ENCODE measurements around the gene CAV2.

The CAV2 gene

DNA sequence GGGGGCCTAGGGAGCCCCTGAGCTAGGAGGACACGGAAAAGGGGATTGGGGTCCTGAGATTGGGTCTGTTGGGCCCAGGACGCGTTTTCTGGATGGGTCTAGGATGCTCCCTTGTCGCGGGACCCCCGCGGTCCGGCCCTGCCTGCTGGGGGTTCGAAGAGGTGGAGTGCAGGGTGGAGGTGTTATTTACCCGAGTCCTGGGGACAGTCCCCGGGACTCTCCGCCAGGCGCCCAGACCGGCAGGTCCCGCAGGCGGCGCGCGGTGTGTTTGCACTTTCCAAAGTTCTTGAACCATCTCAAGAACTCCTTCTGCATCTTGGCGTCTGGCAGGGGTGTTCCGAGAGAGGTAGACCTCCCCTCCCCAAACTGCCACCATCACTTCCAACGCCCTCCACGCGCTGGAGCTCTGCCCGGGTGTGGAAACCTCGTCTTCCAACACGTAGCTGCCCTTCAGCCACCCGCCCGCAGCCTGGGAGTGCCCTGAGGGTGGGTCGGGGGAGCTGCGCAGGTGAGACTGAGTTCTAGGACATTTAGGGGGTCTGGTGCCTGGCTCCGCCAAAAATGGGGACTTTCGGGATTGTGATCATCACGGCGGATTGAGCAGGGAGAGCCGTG, 25.9 kb downstream of the CAV2 start:
- DNase-seq: peak in 1 of 2 donors; percentile 7

DNA sequence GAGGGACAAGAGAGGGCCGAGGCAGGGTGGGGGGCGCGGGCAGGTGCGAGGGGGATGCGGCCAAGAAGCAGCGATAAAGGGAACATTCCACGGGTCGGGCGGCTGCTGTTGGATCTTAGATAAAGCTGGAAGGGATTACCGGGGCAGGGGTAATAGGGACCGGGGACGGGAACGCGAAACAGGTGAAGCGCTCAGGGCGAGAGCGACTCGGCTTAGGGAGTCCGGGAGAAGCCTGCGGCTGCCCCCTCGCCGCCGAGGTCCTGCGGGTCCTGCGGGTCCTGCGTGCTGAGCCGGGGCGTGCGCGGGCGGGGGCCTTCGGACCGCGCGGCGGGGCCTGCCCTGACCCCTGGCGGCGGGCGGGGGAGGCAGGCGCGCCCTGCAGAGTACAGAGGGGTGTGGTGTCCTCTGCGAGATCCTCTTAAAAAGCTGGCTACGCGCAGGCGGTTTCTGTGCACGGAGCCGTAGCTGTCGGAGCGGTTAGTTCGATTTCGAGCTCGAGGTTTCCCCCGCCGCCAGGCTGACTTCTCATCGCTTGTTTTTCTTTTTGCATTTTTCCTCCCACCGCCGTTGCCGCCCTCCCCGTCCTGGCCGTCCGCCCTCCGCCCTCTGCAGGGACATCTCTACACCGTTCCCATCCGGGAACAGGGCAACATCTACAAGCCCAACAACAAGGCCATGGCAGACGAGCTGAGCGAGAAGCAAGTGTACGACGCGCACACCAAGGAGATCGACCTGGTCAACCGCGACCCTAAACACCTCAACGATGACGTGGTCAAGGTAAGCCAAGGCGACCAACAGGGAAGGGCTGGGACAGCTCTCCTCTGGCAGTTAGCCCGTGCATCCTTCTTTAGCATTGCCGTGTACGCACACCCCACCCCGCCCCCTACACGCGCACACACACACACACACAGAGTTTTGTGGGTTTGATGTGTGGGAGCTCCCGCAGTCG, 26.6 kb downstream of the CAV2 start:
- peak; percentile 58 to 63 for DNase-seq

DNA sequence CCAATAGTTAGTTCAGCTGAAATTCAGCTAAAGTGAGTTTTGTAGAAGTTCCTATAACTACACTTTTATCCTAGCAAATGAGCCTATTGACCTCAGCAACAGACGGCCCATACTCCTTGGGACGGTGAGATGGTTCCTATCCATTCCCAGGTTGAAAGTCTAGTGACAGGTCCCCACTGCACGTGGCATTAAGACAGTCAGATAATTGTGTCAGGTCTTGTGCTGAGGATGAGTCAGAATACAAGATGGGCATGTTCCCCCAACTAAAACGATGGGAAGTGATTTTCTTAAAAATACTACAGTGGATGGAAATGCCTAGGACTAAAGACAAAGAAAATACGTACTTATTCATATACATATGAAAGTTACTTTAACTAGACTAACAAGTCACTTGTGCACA, 27.4 kb downstream of the CAV2 start:
- DNase-seq: no peak

DNA sequence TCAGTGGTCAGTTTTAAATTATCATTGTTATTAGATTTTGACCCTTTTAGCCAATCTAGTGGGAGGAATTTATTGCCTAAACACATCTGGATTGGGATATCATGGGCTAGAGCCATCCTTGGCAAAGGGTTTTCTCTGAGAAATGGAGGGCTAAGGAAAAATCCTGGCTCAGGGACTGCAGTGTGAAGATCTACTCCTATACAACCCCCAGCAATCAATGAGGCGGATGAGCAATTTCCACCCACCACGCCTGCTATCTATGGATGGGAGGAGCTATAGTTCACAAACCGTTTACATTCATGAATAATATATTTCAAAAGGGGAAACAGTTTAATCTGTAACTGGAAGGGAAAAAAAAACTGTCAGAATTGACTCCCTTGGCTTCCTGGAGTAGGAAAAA, 28.0 kb downstream of the CAV2 start:
- no peak for DNase-seq

DNA sequence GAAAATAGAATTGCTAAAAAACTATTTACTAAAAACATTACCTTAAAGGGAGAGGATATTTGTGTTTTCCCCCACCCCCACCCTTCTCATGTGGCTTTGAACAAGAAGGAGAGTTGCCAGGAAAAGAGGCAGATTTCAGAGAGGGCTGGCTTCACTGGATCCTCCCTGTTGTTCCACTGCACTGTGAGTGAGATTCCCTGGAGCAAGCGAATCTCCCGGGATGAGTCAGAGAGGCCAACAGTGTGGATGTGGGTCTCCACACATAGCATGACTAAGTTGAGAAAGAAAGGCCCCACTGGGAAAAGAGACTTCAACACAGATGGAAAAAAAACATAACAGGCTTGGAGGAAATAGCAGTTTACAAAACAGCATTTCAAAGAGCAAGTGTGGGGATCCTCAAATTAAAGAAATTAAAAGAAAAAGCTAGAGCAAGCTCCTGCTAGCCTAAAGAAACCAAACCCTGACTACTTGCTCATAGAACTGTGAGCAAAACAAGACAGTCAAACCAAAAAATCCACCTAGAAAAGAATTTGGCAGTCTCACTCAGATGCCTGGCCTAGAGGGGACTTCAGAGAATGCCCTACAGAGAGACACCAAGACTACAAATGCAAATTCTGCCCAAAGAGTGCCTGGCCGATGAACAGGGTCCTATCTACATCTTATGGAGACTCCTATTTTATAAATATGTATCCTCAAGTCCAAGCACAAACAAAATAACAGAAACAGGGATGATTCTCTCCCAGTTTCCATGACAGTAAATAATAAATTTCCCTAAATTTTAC, 28.7 kb downstream of the CAV2 start:
- no peak for DNase-seq

DNA sequence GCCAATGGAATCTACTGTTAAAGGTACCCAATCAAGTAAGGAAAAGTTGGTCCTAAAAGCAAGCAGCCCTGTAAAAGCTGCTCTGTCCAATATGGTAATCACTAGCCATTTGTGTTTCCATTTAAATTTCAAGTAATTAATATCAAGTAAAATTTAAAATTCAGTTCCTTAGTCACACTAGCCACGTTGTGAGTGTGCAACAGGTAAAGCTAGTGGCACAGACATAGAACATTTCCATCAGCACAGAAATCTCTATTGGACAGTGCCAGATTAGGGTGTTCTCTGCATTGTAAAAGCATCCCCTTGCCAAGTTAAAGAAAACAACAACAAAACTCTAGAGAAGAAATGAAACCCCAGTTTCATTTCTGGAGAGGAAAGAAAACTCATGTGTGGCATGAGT, 29.7 kb downstream of the CAV2 start:
- no peak for DNase-seq

DNA sequence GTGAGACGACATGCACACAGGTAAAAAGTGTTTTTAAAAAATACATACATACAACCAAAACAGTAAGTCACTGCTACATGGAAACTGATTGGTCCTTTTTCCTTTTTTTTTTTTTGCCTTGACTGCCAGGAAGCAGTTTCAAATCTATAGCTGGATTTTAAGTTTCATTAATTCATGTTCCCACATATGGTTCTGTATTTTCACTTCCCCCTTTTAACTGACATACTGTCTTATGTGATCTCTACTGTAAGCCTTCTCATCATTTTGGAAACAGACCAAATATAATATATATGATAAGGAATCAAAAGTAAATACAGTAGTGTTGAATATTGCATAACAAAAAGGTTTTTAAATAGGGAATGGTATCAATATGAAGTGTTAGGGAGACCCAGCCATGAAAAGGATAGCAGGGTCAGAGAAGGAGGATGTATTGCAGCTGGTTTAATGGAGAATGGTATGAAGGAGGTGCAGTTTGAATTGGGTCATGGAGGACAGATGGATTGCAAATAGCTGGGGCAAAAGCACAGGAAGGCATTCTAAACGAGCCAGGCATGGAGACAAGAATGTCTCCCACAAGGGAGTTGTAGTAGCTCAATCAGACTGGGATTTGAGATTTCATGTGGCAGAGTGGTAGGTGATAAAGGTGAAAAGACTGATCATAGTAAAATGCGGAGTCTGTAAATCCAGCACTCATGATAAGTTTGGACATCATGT, 30.7 kb downstream of the CAV2 start:
- DNase-seq: no peak

DNA sequence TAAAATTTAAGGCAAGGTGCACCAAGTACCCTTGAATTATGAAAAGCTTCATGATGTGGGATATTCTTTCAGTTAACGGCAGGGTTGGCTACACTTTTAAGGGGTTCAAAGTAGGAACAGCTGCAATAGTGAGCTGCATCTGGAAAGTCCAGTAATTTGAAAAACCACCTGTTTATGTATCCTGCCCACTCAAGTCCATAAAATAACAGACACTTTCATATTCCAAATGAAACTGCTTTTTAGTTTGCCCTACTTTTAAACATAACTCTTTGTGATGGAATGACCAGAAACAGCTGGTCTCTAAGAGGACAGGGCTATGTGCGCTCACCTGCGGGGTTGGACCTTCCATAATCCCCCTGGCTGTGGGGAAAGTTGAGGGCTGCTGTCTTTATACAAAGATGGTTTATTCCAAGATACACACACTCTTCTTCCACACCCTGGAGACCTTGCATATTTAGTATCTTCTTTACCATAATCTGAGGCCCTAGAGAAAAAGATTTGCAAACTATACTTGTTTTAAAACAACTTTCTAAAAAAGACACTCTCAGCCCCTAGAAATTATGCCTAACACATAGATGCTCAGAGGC, 32.7 kb downstream of the CAV2 start:
- DNase-seq: no peak

DNA sequence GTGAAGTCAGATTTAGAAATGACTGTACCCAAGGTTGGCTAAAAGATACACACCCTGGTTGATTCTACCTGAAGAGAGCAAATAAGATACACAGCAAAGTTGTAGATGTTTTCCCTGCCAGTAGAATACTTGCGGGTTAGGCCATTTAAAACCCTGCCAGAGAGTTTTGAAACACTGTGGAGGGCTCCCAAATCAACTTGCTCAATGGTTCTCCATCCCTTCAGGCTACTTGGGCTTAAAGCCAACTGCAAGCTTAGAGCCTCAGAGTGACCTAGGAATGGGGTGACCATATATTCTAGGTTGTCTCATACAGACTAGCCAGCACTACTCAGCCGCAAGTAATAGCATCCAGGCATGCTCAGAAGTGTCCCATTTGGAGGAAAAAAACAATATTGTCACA, 35.3 kb downstream of the CAV2 start:
- DNase-seq: no peak

DNA sequence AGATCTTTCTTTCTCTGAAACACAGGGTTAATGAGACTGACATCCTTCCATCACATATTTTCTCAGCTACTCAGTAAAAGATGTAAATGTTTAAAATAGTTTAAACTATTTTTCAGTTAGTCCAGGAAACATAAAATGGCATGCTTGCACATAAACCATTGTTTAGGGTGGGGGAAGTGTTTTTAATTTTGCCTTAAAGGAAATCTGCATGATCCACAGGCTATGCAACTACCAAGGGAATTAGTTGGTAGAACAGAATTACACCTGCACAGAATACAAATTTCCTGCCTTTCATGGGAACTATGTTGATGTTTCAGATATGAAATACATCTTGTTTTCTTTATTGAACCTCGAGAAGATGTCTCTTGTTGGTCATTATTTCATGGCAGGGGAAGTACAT, 35.9 kb downstream of the CAV2 start:
- DNase-seq: no peak

DNA sequence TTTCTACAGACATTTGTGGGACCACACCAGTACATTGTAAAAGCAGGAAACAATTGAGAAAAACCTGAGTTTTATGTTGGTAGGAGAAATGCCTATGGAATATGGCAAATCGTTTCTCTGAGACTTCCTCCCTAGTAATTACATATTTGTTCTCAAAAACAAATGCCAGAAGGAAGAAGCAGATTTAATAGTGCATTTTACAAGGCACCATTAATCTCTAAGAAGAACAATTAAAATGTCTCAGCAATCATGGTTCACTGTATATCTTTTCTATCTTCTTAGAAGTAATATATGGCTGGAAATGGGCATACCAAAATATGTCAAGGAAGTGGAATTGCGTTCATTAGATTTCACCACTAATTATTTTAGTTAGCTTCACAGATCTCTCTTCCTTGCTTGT, 38.6 kb downstream of the CAV2 start:
- no peak for DNase-seq

DNA sequence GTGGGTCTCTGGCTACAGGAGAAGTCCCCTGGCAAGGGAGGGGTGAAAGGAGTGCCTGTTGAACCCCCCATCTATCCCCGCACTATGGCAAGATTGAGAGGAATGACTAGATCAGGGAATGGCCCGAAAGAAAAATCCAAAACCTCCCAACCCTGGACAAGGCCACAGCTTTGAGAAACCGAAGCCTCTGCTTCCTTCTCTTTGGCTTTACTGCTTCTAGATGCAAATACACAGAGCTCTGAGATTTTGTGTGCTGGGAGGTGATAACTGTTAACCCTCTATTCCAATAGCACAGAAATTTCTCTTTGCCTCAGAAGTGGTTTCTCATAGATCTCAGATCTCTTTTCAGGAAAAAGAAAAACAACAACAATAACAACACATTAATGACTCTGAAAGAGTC, 40.3 kb downstream of the CAV2 start:
- no peak for DNase-seq

DNA sequence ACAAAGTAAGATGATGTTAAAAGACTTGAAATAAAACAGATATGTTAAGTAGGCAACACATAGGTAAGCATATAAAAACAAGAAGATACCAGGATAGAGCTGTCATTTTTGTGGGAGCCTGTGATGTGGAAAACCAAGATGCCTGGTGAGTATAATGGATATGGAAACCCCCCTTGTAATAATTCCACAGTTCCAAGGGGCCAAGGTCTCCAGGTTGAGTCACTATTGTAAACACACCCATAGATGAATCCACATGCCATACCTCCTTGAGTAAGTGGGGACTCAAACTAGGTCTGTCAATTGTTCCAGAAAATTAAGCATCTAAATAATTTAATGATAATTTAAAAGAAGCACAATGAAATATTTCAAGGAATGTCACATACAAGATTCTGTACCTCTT, 41.2 kb downstream of the CAV2 start:
- no peak for DNase-seq

DNA sequence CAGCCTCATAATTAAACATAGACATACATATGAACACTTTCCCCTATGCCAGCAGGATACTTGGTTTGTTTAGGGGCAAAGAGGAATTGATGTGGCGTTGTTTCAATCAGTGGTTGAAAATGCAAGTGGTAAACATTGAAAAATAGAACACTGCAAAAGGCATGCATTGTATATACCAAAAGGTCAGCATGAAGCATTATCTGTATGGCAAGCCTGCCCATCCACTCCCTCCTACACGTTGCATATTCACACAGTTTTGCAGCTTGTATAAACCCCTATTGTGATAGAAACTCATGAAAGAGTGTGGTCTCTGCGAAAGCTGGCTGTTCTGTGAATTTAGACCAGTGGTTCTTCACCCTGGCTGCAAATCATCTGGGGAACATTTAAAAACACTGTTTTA, 42.4 kb downstream of the CAV2 start:
- no peak for DNase-seq

DNA sequence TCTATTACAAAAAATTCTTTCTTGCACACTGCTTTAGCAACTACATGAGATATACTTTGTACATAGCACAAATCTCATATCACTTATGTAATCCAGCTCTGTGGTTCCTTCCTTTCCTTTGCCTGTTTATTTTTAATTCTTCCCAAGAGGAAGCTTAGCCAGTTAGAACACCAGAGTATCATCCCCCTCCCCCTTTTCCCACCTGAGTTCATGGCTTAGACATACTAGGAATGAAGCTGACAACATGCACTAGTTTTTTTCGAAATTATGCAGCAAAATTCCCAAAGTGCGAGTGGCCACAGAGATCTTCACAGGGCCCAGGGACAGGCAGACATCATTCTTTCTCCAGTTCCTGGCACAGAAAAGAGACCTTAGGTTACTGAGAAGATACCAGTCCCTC, 43.1 kb downstream of the CAV2 start:
- DNase-seq: no peak

DNA sequence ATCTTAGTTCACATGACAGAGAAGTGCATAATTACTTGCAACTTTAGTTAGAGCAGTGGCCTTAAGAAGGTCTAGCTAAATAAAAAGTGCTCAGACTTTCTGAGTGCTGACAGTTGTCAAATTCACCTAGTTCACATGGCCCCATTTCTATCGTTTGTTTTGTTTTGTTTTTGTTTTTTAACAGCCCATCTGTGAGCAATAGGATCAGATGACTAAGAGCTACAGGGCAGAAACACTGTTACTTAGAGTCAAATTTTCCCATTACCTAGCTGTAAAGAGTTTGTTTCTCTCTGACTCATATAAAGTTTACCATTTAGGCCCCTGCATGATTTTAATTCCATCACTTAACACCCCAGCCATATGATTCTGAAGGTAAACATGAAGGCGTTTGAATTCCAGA, 44.1 kb downstream of the CAV2 start:
- no peak for DNase-seq

DNA sequence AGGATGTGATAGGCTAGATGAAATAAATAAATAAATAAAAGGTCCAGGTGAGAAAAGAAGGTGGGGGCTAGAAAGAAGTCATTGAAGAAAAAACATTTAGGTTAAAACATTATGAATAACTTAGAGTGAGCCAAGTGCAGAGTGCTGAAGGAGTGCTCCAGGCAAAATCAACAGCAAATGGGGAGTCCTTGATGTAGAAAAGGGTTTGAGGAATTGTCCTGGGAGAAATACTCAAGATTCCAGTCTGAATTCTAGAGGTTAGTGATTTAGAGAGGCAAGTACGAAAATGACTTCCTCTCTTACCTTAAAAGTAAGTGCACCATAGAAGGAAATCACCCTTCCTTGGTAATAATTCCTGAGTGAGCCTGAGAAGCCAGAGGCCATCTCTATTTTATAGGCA, 44.9 kb downstream of the CAV2 start:
- DNase-seq: no peak

DNA sequence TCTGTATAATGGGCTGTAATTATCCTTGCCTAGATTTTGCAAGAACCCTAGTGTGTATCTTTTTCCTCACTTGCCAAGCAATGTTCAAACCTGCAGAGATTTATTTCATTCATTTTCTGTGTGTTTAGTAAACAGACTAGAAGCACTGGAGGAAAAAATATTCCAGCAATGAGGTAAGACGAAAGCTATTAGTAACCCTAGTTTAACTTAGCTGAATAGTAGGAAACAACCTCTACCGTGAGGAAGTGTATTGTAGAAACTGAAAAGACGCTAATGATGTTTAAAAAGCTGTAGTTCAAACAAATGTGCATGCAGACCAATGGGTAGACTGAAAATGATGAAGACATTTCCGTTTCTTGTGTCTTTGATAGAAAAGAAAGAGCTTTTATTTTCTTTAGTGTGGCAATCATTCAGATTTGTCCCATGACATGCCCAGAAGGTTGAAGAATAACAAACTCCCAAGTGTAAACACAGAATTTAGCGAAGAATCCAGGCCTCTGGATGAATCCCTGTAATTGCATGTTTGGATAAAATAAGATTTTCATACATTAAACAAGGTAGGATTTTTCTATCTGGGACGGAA, 46.0 kb downstream of the CAV2 start:
- no peak for DNase-seq

DNA sequence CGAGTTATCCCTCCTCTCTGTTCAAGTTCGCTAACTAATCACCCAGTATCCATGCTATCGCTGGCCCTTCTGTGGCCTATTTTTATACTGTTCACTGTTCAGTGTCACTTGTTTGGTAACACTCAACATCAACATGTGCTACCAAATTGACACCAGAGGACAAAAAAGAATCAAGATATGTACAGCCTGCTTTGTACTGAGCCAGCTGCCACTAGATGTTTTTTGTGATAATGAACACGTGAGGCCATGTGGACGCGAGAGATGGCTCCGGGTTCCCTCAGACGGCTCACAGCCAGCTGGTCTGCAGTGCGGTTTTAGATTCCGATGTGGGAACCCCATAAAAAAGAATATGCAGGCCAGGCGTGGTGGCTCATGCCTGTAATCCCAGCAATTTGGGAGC, 46.5 kb downstream of the CAV2 start:
- DNase-seq: no peak

DNA sequence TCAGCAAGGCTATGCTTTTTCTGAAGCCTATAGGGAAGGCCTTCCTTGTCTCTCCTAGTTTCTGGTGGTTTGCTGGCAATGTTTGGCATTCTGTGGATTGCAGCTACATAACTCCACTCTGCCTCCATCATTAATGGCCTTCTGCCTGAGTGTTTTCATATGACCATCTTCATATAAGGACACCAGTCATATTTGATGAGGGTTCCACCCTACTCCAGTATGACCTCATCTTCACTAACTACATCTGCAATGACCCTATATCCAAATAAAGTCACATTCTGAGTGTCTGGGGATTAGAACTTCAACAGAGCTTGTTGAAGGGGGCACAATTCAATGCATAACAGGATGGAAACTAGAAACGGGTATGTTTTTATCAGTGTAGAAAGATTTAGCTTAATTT, 47.4 kb downstream of the CAV2 start:
- no peak for DNase-seq

DNA sequence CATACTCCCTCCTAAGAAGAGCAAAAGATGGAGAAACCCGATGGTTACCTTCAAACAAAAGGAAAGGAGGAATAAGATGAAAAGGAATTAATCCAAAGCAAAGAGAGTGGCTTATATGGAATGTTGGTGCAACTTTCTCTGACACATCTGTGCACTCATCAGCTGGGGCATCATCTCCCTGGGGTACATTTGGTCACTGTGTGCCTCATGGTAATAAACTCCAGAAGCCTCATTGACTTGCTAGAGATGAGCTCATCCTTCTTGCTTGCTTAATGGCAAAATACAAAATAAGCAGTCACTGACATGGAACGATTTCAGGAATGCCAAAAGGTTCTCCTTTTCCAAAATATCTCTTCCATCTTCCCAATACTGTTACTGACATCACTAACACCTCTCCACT, 47.8 kb downstream of the CAV2 start:
- no peak for DNase-seq

DNA sequence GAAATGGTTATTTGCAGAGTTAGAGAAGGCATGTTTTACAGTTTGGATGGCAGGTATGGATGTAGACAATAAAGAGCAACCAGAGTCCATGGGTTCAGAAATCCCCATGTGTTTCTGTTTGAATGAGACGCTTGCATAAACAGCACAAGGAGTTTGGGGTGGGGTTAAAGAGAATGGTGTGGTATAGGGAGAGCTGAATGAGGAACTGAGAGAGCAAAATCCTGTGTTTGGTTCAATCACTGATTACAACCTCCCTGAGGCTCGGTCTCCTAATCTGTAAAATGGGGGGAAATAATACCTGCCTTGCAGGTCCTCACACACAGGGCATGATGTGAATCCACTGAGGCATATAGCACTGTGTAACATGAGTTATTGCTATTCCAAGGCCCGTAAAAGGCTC, 49.0 kb downstream of the CAV2 start:
- no peak for DNase-seq

All from CD4-positive, alpha-beta T cell treated with Interleukin-4 for 1 hour (primary cell).